ENCODE data around the gene AP3B2. TPM values are rescaled to one million over a fixed set of nuclear protein-coding genes. Genes with fewer than 3 reads are reported as not detected.

AP3B2 gene
- total and polyA plus RNA-seq, 2 donors (not counting 1 experiment from before 2014, with no cell fraction given) = 0.09 to 0.17 TPM

GRCh38 chr15:82640672-82641071 lies 69.0 kb downstream of the AP3B2 start:
- H3K4me2 ChIP-seq (ENCODE audit: extremely low read depth, insufficient read depth, low read length) = no peak overlapping the region
- TF ChIP-seq, protein P1, sequence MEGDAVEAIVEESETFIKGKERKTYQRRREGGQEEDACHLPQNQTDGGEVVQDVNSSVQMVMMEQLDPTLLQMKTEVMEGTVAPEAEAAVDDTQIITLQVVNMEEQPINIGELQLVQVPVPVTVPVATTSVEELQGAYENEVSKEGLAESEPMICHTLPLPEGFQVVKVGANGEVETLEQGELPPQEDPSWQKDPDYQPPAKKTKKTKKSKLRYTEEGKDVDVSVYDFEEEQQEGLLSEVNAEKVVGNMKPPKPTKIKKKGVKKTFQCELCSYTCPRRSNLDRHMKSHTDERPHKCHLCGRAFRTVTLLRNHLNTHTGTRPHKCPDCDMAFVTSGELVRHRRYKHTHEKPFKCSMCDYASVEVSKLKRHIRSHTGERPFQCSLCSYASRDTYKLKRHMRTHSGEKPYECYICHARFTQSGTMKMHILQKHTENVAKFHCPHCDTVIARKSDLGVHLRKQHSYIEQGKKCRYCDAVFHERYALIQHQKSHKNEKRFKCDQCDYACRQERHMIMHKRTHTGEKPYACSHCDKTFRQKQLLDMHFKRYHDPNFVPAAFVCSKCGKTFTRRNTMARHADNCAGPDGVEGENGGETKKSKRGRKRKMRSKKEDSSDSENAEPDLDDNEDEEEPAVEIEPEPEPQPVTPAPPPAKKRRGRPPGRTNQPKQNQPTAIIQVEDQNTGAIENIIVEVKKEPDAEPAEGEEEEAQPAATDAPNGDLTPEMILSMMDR (conservative IDR thresholded peaks at IDR 0.05 in 1 of 2, IDR thresholded peaks at IDR 0.05 in 1 of 2; ENCODE audit: low read depth in 1 of 2, low read length in 2 of 2) = no peak
- TF ChIP-seq EZH2 (IDR thresholded peaks at IDR 0.05; ENCODE audit: low read length, missing control alignments) = no peak
- no peak overlapping the region for H2AFZ ChIP-seq (ENCODE audit: low read length)
- H4K20me1 ChIP-seq (ENCODE audit: control insufficient read depth, extremely low read depth, insufficient read depth, low read length) = no peaks in the 10 kb centered on the region
- H3K36me3 ChIP-seq (ENCODE audit: control insufficient read depth, insufficient read depth, low read length) = no peaks in the 10 kb centered on the region
- H3K4me1 ChIP-seq (ENCODE audit: control insufficient read depth, extremely low read depth, insufficient read depth, low read length) = no peaks in the 10 kb centered on the region
- no peaks in the 10 kb centered on the region for H3K27me3 ChIP-seq (ENCODE audit: control insufficient read depth, insufficient read depth, low read length)
- H3K27ac ChIP-seq (ENCODE audit: insufficient read depth, low read length) = no peak overlapping the region
- no peak overlapping the region for H3K4me3 ChIP-seq (replicated peaks in 1 of 4; ENCODE audit: control extremely low read depth in 1 of 4, insufficient read depth in 1 of 4, low read depth in 3 of 4, low read length in 4 of 4)
- H3K9ac ChIP-seq (ENCODE audit: insufficient read depth, low read length) = no peak overlapping the region
- no peaks in the 10 kb centered on the region for H3K79me2 ChIP-seq (ENCODE audit: control insufficient read depth, insufficient read depth, low read length)
- no peak for DNase-seq (ENCODE audit: low read depth in 2 of 2)
- H3K9me3 ChIP-seq (ENCODE audit: control insufficient read depth, insufficient read depth, low read depth, low read length) = no peaks in the 10 kb centered on the region

- Histone ChIP-seq H3K4me3 (replicated peaks in 1 of 4; ENCODE audit: control extremely low read depth in 1 of 4, insufficient read depth in 1 of 4, low read depth in 3 of 4, low read length in 4 of 4) (no peak overlapping the region), H3K4me1 (ENCODE audit: control insufficient read depth, extremely low read depth, insufficient read depth, low read length) (no peaks in the 10 kb centered on the region), H3K36me3 (ENCODE audit: control insufficient read depth, insufficient read depth, low read length) (no peaks in the 10 kb centered on the region), H3K4me2 (ENCODE audit: extremely low read depth, insufficient read depth, low read length) (no peak overlapping the region), H3K79me2 (ENCODE audit: control insufficient read depth, insufficient read depth, low read length) (no peaks in the 10 kb centered on the region), H3K9me3 (ENCODE audit: control insufficient read depth, insufficient read depth, low read depth, low read length) (no peaks in the 10 kb centered on the region), H2AFZ (ENCODE audit: low read length) (no peak overlapping the region), H4K20me1 (ENCODE audit: control insufficient read depth, extremely low read depth, insufficient read depth, low read length) (no peaks in the 10 kb centered on the region), H3K27ac (ENCODE audit: insufficient read depth, low read length) (no peak overlapping the region), H3K27me3 (ENCODE audit: control insufficient read depth, insufficient read depth, low read length) (no peaks in the 10 kb centered on the region), H3K9ac (ENCODE audit: insufficient read depth, low read length) (no peak overlapping the region)
- TF ChIP-seq, protein P1 (conservative IDR thresholded peaks at IDR 0.05 in 1 of 2, IDR thresholded peaks at IDR 0.05 in 1 of 2; ENCODE audit: low read depth in 1 of 2, low read length in 2 of 2) = no peak
- TF ChIP-seq EZH2 (IDR thresholded peaks at IDR 0.05; ENCODE audit: low read length, missing control alignments) = no peak
- DNase-seq (ENCODE audit: low read depth in 2 of 2) = no peak
Measured at GRCh38 chr15:82635798-82636197, 73.9 kb downstream of the AP3B2 start.

GRCh38 chr15:82630033-82630432 lies 79.6 kb downstream of the AP3B2 start:
- no peak overlapping the region for H3K9ac ChIP-seq (ENCODE audit: insufficient read depth, low read length)
- no peak overlapping the region for H2AFZ ChIP-seq (ENCODE audit: low read length)
- DNase-seq (ENCODE audit: low read depth in 2 of 2) = no peak
- TF ChIP-seq, protein P1 (conservative IDR thresholded peaks at IDR 0.05 in 1 of 2, IDR thresholded peaks at IDR 0.05 in 1 of 2; ENCODE audit: low read depth in 1 of 2, low read length in 2 of 2) = no peak
- no peak for TF ChIP-seq EZH2 (IDR thresholded peaks at IDR 0.05; ENCODE audit: low read length, missing control alignments)
- no peaks in the 10 kb centered on the region for H3K36me3 ChIP-seq (ENCODE audit: control insufficient read depth, insufficient read depth, low read length)
- no peaks in the 10 kb centered on the region for H3K4me1 ChIP-seq (ENCODE audit: control insufficient read depth, extremely low read depth, insufficient read depth, low read length)
- H3K4me3 ChIP-seq (replicated peaks in 1 of 4; ENCODE audit: control extremely low read depth in 1 of 4, insufficient read depth in 1 of 4, low read depth in 3 of 4, low read length in 4 of 4) = no peak overlapping the region
- no peaks in the 10 kb centered on the region for H4K20me1 ChIP-seq (ENCODE audit: control insufficient read depth, extremely low read depth, insufficient read depth, low read length)
- H3K9me3 ChIP-seq (ENCODE audit: control insufficient read depth, insufficient read depth, low read depth, low read length) = no peaks in the 10 kb centered on the region
- H3K79me2 ChIP-seq (ENCODE audit: control insufficient read depth, insufficient read depth, low read length) = no peaks in the 10 kb centered on the region
- H3K4me2 ChIP-seq (ENCODE audit: extremely low read depth, insufficient read depth, low read length) = no peak overlapping the region
- H3K27ac ChIP-seq (ENCODE audit: insufficient read depth, low read length) = no peak overlapping the region
- H3K27me3 ChIP-seq (ENCODE audit: control insufficient read depth, insufficient read depth, low read length) = no peaks in the 10 kb centered on the region
